HG02623 (cell line): ENCODE measurements around the gene LRBA.
"Not testable (repeated sequence)": the region's sequence is repeated elsewhere in the genome, so short reads cannot be mapped to it uniquely, and the experiment has no call there.

Source experiments
- ATAC-seq: cut with Tn5 transposase; IDR thresholded peaks from one replicate; pipeline ENCODE4 v1.9.1; 2021; ENCODE audit warnings: moderate library complexity; ENCODE audit not compliant: unreplicated experiment

LRBA gene

GRCh38 chr4:150746156-150746555 is 268.9 kb downstream of the LRBA start:
- no peak for ATAC-seq

- ATAC-seq = no peak
Measured at GRCh38 chr4:150744570-150744969, 270.5 kb downstream of the LRBA start.

- no peak for ATAC-seq
Measured at GRCh38 chr4:150743564-150744342, 271.3 kb downstream of the LRBA start.

GRCh38 chr4:150742930-150743329 is 272.2 kb downstream of the LRBA start:
- ATAC-seq = not testable (repeated sequence)

GRCh38 chr4:150739591-150739990 is 275.5 kb downstream of the LRBA start:
- no peak for ATAC-seq

GRCh38 chr4:150725957-150726523 is 289.0 kb downstream of the LRBA start:
- no peak for ATAC-seq

GRCh38 chr4:150723727-150724411 is 291.2 kb downstream of the LRBA start:
- ATAC-seq = no peak

- no peak for ATAC-seq
Measured at GRCh38 chr4:150722908-150723362, 292.1 kb downstream of the LRBA start.

- ATAC-seq = no peak
Measured at GRCh38 chr4:150720973-150721518, 294.0 kb downstream of the LRBA start.

GRCh38 chr4:150717952-150718351 is 297.1 kb downstream of the LRBA start:
- no peak for ATAC-seq

GRCh38 chr4:150714462-150715438 is 300.3 kb downstream of the LRBA start:
- ATAC-seq = no peak

- ATAC-seq = no peak
Measured at GRCh38 chr4:150713251-150713650, 301.8 kb downstream of the LRBA start.

- no peak for ATAC-seq
Measured at GRCh38 chr4:150710770-150711375, 304.2 kb downstream of the LRBA start.

- ATAC-seq = no peak
Measured at GRCh38 chr4:150708004-150708403, 307.1 kb downstream of the LRBA start.

GRCh38 chr4:150699599-150699998 is 315.5 kb downstream of the LRBA start:
- no peak for ATAC-seq

GRCh38 chr4:150695162-150695561 is 319.9 kb downstream of the LRBA start:
- ATAC-seq = no peak

GRCh38 chr4:150694438-150694837 is 320.6 kb downstream of the LRBA start:
- ATAC-seq = no peak

GRCh38 chr4:150683775-150684350 is 331.2 kb downstream of the LRBA start:
- ATAC-seq = no peak

- no peak for ATAC-seq
Measured at GRCh38 chr4:150682126-150682525, 333.0 kb downstream of the LRBA start.

GRCh38 chr4:150681063-150681462 is 334.0 kb downstream of the LRBA start:
- no peak for ATAC-seq
